Uterus (tissue), 4 donors: ENCODE results near the gene LEKR1. TPM values are rescaled to one million over a fixed set of nuclear protein-coding genes. Genes with fewer than 3 reads are reported as not detected.

Experiments
- DNase-seq, 2 donors: peaks; one replicate each; pipeline ENCODE4 v3.0.0-alpha.2; 2019 to 2020
- H3K27ac ChIP-seq, 2 donors: fragments of 200-600 bp; sonication (generic); 1 replicate in 1 of 2; 2 replicates in 1 of 2; pipeline ENCODE4 v1.5.1; 2016 to 2018
- H3K27me3 ChIP-seq, 2 donors: fragments of 200-600 bp; sonication (generic); one replicate each; pipeline ENCODE4 v1.5.1; 2018 to 2019; ENCODE audit warnings: control low read depth in 1 of 2
- H3K36me3 ChIP-seq, 2 donors: fragments of 200-600 bp; sonication (generic); one replicate each; pipeline ENCODE4 v1.5.1; 2019; ENCODE audit warnings: control low read depth in 1 of 2
- H3K4me1 ChIP-seq, 2 donors: fragments of 200-600 bp; sonication (generic); one replicate each; pipeline ENCODE4 v1.5.1; 2018 to 2019; ENCODE audit warnings: control low read depth in 1 of 2
- H3K4me3 ChIP-seq, 2 donors: fragments of 200-600 bp; sonication (generic); 1 replicate in 1 of 2; 2 replicates in 1 of 2; pipeline ENCODE4 v1.5.1; 2018 to 2019; ENCODE audit warnings: mild to moderate bottlenecking in 1 of 2
- H3K9me3 ChIP-seq, 2 donors: fragments of 200-600 bp; sonication (generic); one replicate each; pipeline ENCODE4 v1.5.1; 2019; ENCODE audit warnings: control low read depth in 1 of 2
- POLR2A ChIP-seq, 2 donors: fragments of 450-650 bp; IDR thresholded peaks; one replicate each; pipeline ENCODE4 v1.6.1; 2016; ENCODE audit warnings: antibody characterized with exemption in 2 of 2, mild to moderate bottlenecking in 1 of 2, moderate library complexity in 1 of 2
- intact Hi-C: fragments of 100-400 bp; cut with DNase I; formaldehyde crosslinking; loops from one replicate; pipeline ENCODE4 v1.15.1; 2023; ENCODE audit warnings: low total_unique reads
- total RNA-seq, 4 donors: library from RNA; depleted of rRNA in 3 of 4; stranded (reverse); fragments of >200 nt in 3 of 4; gene quantifications; one replicate each; pipeline versions ENCODE4 v1.1.0 to v1.2.4, GENCODE V29; 2014 to 2023
- TF ChIP-seq, protein P1 (sequence below), 4 experiments: fragments of 200-600 bp in 2 of 4; fragments of 450-650 bp in 2 of 4; sonication (generic) in 2 of 4; IDR thresholded peaks; one replicate each; pipeline ENCODE4 v1.5.1; 2016 to 2019; ENCODE audit warnings: antibody characterized with exemption in 4 of 4, mild to moderate bottlenecking in 2 of 4, moderate library complexity in 1 of 4
- donor health status: DM: yes; HTN: yes; CAD: no.

The LEKR1 gene
- total RNA-seq, 4 donors from 2014 or later = 0.26 to 4.8 (median 2.8) TPM; not detected in 1

DNA sequence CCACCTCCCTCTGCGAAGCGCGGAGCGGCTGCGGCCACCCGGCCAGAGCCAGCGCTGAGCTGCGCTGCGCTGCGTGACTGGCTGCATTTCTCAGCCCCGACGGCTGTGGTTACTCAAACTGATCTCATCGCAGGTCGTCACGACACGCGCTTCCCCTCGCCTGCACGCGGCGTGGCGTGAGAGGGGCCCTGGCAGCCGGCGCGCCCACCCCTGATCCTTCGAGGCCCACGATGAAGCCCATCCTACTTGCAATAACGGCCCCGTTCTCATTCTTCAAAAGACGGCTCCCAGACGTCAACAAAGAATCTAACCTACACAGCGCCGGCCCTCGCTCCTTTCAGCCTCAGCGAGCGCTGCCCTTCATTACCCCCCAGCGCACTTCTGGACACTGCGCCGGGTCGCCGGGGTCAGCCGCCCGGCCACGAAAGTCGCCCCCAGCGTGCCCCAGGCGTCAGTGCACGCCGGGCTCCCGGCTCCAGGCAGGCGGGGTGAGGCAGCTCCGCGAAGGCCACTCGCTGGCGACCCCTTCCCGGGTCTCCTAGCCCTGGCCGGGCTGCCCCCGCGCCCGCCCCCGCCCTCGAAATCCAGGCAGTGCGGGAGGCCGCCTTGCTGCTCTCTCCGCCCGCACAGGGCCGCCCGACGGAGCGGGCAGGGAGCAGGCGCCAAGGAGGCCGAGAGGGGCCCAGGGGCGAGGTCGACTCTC is 9.9 kb upstream of the LEKR1 start:
- intact Hi-C loops = loop anchor here (10.0 kb wide), 1 partner anchor 141 kb away; the partner anchor contains the start of gene TIPARP
- H3K4me3 ChIP-seq = peak overlapping the region; percentile 44 to 55

DNA sequence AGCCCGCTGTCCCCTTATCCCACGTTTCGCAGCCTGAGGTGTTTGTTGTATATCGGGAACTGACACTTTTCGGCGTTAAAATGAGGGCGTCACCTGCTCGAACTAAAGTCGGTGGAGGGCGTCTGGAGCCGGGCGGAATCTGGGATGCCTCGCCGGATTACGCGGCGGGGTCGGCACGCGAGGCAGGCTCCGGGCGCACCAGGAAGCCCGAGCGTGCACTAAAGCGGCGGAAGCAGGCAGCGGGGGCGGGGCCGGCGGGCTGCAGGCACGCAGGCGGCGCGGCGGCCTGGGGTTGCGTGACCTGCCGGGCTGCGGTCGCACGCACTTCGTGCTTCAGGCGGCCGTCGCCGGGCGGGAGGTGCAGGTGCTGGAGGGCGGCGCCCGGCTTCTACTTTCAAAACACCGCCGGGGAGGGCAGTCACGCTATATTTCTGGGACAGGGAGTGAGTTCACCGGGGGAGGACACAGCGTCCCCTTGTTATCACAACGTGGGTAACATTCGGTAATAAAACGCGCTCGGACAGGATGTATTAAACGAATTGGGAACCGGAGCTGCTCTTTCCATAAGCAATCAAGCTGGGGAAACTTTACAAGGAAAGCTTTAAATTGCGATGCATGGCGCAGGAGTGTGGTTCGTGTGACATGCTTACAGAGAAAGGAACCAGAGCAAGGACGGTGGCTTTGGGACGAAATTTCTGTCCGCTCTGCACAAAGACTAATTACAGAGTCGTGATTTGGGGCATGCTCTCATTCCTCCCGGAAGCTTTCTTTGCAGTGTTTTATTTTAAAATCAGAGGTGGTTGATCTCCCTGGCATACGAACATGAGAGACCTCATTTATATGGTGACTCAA is 9.1 kb upstream of the LEKR1 start:
- intact Hi-C loops = loop anchor here (10.0 kb wide), 1 partner anchor 142 kb away; the partner anchor contains the start of gene TIPARP
- DNase-seq = peak; percentile 70 to 76
- Histone ChIP-seq H3K27me3 (no peaks in the 10 kb centered on the region), H3K4me1 (peaks cover 0 to 7% of the 10 kb centered on the region in 2 donors), H3K36me3 (no peaks in the 10 kb centered on the region), H3K9me3 (no peaks in the 10 kb centered on the region), H3K27ac (peak overlapping the region; percentile 77 to 83), H3K4me3 (peak overlapping the region; percentile 44 to 55)
- TF ChIP-seq, protein P1, sequence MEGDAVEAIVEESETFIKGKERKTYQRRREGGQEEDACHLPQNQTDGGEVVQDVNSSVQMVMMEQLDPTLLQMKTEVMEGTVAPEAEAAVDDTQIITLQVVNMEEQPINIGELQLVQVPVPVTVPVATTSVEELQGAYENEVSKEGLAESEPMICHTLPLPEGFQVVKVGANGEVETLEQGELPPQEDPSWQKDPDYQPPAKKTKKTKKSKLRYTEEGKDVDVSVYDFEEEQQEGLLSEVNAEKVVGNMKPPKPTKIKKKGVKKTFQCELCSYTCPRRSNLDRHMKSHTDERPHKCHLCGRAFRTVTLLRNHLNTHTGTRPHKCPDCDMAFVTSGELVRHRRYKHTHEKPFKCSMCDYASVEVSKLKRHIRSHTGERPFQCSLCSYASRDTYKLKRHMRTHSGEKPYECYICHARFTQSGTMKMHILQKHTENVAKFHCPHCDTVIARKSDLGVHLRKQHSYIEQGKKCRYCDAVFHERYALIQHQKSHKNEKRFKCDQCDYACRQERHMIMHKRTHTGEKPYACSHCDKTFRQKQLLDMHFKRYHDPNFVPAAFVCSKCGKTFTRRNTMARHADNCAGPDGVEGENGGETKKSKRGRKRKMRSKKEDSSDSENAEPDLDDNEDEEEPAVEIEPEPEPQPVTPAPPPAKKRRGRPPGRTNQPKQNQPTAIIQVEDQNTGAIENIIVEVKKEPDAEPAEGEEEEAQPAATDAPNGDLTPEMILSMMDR (IDR thresholded peaks at IDR 0.05) = peak in 1 of 4 experiments; percentile 29
- peak in 1 of 2 donors; percentile 49 for TF ChIP-seq POLR2A (IDR thresholded peaks at IDR 0.05)

More for the DNA sequence above, 9.9 kb upstream of the LEKR1 start:
- Histone ChIP-seq H3K27me3 (no peaks in the 10 kb centered on the region), H3K9me3 (no peaks in the 10 kb centered on the region), H3K27ac (peak overlapping the region; percentile 77 to 83), H3K4me1 (peaks cover 0 to 7% of the 10 kb centered on the region in 2 donors), H3K36me3 (no peaks in the 10 kb centered on the region)
- no peak for TF ChIP-seq POLR2A (IDR thresholded peaks at IDR 0.05)
- TF ChIP-seq, protein P1 (IDR thresholded peaks at IDR 0.05) = no peak
- peak; percentile 27 for DNase-seq

DNA sequence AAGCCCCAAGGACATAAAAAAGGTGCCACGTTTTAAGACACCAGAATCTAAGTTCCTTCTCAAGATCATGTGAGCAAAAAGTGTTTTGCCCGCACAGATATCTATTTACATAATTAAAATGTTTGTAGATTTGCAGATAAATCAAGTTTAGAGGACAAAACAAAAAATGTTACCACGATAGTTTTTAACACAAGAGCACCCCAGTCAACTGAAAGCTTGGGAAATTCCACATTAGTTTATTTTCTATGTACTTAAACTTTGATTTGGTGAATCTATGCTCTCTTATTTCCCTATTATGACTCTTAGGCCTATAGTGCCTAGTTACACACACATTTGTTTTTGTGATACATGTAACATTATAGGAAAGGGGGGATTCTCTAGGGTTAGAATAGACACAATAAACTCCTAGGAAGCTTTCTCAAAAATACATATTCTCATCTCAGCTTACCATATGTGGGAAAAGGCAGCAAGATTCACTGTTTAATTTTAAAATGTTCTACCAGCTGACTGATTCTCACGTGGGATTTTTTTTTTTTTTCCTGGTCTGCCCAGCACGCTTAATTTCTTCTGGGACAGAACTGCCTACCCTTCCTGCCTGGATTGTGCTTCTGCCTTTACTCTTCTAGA is 8.4 kb upstream of the LEKR1 start:
- no peaks in the 10 kb centered on the region for H3K9me3 ChIP-seq
- H3K27ac ChIP-seq = peak overlapping the region; percentile 77 to 83
- TF ChIP-seq, protein P1 (IDR thresholded peaks at IDR 0.05) = no peak
- no peak for DNase-seq
- intact Hi-C loops = loop anchor here (10.0 kb wide), 1 partner anchor 143 kb away; the partner anchor contains the start of gene TIPARP
- peaks cover 0 to 7% of the 10 kb centered on the region in 2 donors for H3K4me1 ChIP-seq
- no peaks in the 10 kb centered on the region for H3K27me3 ChIP-seq
- H3K4me3 ChIP-seq = peak overlapping the region in 1 of 2 donors; percentile 55
- no peaks in the 10 kb centered on the region for H3K36me3 ChIP-seq

DNA sequence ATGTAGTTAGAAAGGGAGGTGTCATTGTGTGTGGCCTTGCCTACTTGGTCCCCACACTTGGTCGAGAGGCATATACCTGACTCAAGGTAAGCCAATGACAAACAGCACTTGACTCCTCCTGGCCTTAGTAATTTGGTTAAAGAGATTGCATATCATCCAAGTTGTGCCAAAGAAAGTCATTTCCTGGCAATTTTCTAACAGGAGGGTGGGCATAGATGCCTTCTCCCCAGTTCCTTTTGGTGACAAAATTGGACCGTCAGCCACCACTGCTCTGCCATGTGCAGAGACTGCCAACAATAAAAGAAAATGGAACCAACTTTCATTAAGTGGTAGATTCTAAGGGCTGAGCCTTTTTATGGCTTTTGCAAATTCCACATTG is 7.9 kb upstream of the LEKR1 start:
- H3K27ac ChIP-seq = no peak overlapping the region
- no peaks in the 10 kb centered on the region for H3K9me3 ChIP-seq

More for the DNA sequence above, 7.9 kb upstream of the LEKR1 start:
- intact Hi-C loops = loop anchor here (10.0 kb wide), 1 partner anchor 143 kb away; the partner anchor contains the start of gene TIPARP
- Histone ChIP-seq H3K4me1 (peaks cover 0 to 7% of the 10 kb centered on the region in 2 donors), H3K36me3 (no peaks in the 10 kb centered on the region), H3K27me3 (no peaks in the 10 kb centered on the region), H3K4me3 (no peak overlapping the region)
- no peak for DNase-seq
- TF ChIP-seq POLR2A (IDR thresholded peaks at IDR 0.05) = no peak
- TF ChIP-seq, protein P1 (IDR thresholded peaks at IDR 0.05) = no peak
